Fibroblast of lung (primary cell): ENCODE results near the gene KCTD14. TPM values are rescaled to one million over a fixed set of nuclear protein-coding genes. Genes with fewer than 3 reads are reported as not detected.

Experiments
- DNase-seq, 2 donors: peaks; one replicate each; pipeline versions ENCODE4 v3.0.0 to v3.0.0-alpha.2; 2010; ENCODE audit warnings: low read depth in 2 of 2
- H2AFZ ChIP-seq: 2 replicates; pipeline ENCODE4 v1.5.1; 2012; ENCODE audit warnings: low read length, control low read depth, inconsistent platforms
- H3K27ac ChIP-seq: 2 replicates; pipeline ENCODE4 v1.5.1; 2011; ENCODE audit warnings: low read length, control low read depth; ENCODE audit not compliant: insufficient read depth
- H3K27me3 ChIP-seq: 2 replicates; pipeline ENCODE4 v1.5.1; 2011; ENCODE audit warnings: mild to moderate bottlenecking, low read length; ENCODE audit not compliant: control insufficient read depth, insufficient read depth
- H3K36me3 ChIP-seq: 2 replicates; pipeline ENCODE4 v1.5.1; 2011; ENCODE audit warnings: low read length; ENCODE audit not compliant: control insufficient read depth, insufficient read depth
- H3K4me1 ChIP-seq: 2 replicates; pipeline ENCODE4 v1.5.1; 2011; ENCODE audit warnings: low read length; ENCODE audit not compliant: control insufficient read depth, insufficient read depth; ENCODE audit errors: extremely low read depth
- H3K4me2 ChIP-seq: 2 replicates; pipeline ENCODE4 v1.5.1; 2011; ENCODE audit warnings: low read length, control low read depth; ENCODE audit not compliant: insufficient read depth; ENCODE audit errors: extremely low read depth
- H3K4me3 ChIP-seq, 4 experiments: fragments of 200-600 bp in 1 of 4; sonication (generic) in 1 of 4; replicated peaks in 1 of 4; 2 replicates each; pipeline ENCODE4 v1.5.1; 2011 to 2016; ENCODE audit warnings: low read length in 4 of 4, low read depth in 3 of 4, mild to moderate bottlenecking in 3 of 4, control low read depth in 2 of 4, inconsistent platforms in 1 of 4, mixed read lengths in 1 of 4; ENCODE audit not compliant: insufficient read depth in 1 of 4; ENCODE audit errors: control extremely low read depth in 1 of 4
- H3K79me2 ChIP-seq: 2 replicates; pipeline ENCODE4 v1.5.1; 2012; ENCODE audit warnings: mild to moderate bottlenecking, low read length, inconsistent platforms; ENCODE audit not compliant: control insufficient read depth, insufficient read depth
- H3K9ac ChIP-seq: 2 replicates; pipeline ENCODE4 v1.5.1; 2011; ENCODE audit warnings: mild to moderate bottlenecking, low read length, control low read depth; ENCODE audit not compliant: insufficient read depth
- H3K9me3 ChIP-seq: 2 replicates; pipeline ENCODE4 v1.5.1; 2012; ENCODE audit warnings: low read depth, low read length; ENCODE audit not compliant: control insufficient read depth, insufficient read depth
- H4K20me1 ChIP-seq: 2 replicates; pipeline ENCODE4 v1.5.1; 2011; ENCODE audit warnings: low read length; ENCODE audit not compliant: control insufficient read depth, insufficient read depth; ENCODE audit errors: extremely low read depth
- EZH2 ChIP-seq: IDR thresholded peaks from 2 replicates; pipeline ENCODE4 v1.5.1; 2012; ENCODE audit warnings: low read length, control low read depth, mild to moderate bottlenecking; ENCODE audit errors: missing control alignments
- polyA plus RNA-seq, 2 donors: library from polyadenylated mRNA; depleted of rRNA in 1 of 2; stranded (reverse) in 1 of 2; unstranded in 1 of 2; fragments of >200 nt; gene quantifications; 2 replicates each; pipeline ENCODE4 v1.2.1, GENCODE V29; 2011 to 2012; ENCODE audit warnings: missing spikeins in 1 of 2
- total RNA-seq: library from RNA; depleted of rRNA; stranded (reverse); fragments of >200 nt; gene quantifications from 2 replicates; pipeline ENCODE4 v1.2.1, GENCODE V29; 2014
- TF ChIP-seq, protein P1 (sequence below), 2 donors: IDR thresholded peaks in 1 of 2; conservative IDR thresholded peaks in 1 of 2; 1 replicate in 1 of 2; 2 replicates in 1 of 2; pipeline ENCODE4 v1.5.1; 2011 to 2012; ENCODE audit warnings: low read length in 2 of 2, control low read depth in 1 of 2, inconsistent platforms in 1 of 2, low read depth in 1 of 2, mild to moderate bottlenecking in 1 of 2

The KCTD14 gene
- total and polyA plus RNA-seq, 2 donors (not counting 1 experiment from before 2014, with no cell fraction given) = 0.33 to 2.5 TPM

DNA sequence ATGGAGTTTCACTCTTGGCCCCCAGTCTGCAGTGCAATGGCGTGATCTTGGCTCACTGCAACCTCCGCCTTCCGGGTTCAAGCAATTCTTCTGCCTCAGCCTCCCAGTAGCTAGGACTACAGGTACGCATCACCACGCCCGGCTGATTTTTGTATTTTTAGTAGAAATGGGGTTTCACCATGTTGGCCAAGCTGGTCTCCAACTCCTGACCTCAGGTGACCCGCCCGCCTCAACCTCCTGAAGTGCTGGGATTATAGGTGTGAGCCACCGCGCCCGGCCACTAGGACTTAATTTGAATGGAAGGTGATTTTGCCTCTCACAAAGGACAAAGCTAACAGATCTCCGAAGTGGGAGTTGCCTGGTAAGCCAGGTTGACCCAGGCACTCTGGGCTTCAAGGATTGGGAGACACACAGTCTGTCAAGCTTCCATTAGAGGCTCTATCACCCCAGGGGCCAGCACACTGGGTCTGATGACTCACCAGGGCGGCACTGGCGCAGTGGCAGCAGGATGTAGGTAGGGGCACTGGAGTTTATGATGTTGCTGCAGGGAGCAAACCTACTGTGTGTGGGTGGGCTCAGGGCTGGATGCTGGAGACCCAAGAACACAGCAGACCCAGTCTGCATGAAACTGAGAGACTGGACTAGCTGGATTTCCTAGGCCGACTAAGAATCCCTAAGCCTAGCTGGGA is 17.8 kb upstream of the KCTD14 start:
- no peak overlapping the region for H2AFZ ChIP-seq
- peak overlapping the region; percentile 89 for H3K27ac ChIP-seq
- no peaks in the 10 kb centered on the region for H4K20me1 ChIP-seq
- TF ChIP-seq, protein P1, sequence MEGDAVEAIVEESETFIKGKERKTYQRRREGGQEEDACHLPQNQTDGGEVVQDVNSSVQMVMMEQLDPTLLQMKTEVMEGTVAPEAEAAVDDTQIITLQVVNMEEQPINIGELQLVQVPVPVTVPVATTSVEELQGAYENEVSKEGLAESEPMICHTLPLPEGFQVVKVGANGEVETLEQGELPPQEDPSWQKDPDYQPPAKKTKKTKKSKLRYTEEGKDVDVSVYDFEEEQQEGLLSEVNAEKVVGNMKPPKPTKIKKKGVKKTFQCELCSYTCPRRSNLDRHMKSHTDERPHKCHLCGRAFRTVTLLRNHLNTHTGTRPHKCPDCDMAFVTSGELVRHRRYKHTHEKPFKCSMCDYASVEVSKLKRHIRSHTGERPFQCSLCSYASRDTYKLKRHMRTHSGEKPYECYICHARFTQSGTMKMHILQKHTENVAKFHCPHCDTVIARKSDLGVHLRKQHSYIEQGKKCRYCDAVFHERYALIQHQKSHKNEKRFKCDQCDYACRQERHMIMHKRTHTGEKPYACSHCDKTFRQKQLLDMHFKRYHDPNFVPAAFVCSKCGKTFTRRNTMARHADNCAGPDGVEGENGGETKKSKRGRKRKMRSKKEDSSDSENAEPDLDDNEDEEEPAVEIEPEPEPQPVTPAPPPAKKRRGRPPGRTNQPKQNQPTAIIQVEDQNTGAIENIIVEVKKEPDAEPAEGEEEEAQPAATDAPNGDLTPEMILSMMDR (conservative IDR thresholded peaks at IDR 0.05 in 1 of 2, IDR thresholded peaks at IDR 0.05 in 1 of 2; ENCODE audit: low read depth in 1 of 2, low read length in 2 of 2) = no peak
- no peaks in the 10 kb centered on the region for H3K79me2 ChIP-seq
- H3K4me1 ChIP-seq = peaks cover 18% of the 10 kb centered on the region
- no peaks in the 10 kb centered on the region for H3K36me3 ChIP-seq
- no peaks in the 10 kb centered on the region for H3K9me3 ChIP-seq
- no peak overlapping the region for H3K4me3 ChIP-seq
- H3K9ac ChIP-seq = no peak overlapping the region
- peak overlapping the region; percentile 13 for H3K4me2 ChIP-seq
- no peaks in the 10 kb centered on the region for H3K27me3 ChIP-seq
- DNase-seq = no peak

DNA sequence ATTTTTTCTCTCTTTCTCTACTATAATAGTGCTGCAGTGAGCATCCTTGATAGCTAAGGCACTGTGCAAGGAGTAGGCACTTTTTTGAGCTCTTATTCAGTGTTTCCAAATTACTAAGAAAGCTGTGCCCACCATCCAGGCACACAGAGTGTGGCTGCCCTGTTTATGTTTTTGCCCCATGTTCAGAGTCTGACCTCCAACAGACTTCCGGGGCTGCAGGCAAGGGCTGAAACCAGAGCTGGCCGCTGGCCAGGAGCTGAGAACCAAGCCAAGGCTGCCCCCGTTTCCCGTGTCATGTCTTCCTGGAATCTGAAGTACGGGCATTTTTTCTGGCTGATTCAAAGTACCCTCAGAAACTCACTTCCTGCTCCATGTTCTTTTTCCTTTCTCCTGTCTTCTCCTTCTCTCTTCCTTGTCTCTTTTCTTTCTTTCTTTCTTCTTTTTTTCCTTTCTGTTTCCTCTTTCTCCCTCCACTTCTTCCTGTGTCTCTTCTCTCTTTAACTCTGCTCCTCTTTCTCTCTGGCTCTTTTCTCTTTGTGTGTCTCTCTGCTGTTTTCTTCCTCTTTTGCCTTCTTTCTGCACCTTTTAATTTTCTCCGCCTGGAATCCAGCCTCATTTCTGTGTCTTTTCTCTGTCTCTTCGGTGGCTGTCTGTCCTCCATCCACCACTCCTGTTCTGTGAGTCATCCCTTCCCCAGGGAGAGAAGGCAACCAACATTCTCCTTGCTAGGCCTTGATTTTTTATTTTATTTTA is 17.0 kb upstream of the KCTD14 start:
- TF ChIP-seq EZH2 = no peak
- TF ChIP-seq, protein P1 (conservative IDR thresholded peaks at IDR 0.05 in 1 of 2, IDR thresholded peaks at IDR 0.05 in 1 of 2; ENCODE audit: low read depth in 1 of 2, low read length in 2 of 2) = no peak
- H3K4me3 ChIP-seq = peak overlapping the region in 1 of 4 experiments; percentile 6
- peak overlapping the region; percentile 25 for H3K9ac ChIP-seq

DNA sequence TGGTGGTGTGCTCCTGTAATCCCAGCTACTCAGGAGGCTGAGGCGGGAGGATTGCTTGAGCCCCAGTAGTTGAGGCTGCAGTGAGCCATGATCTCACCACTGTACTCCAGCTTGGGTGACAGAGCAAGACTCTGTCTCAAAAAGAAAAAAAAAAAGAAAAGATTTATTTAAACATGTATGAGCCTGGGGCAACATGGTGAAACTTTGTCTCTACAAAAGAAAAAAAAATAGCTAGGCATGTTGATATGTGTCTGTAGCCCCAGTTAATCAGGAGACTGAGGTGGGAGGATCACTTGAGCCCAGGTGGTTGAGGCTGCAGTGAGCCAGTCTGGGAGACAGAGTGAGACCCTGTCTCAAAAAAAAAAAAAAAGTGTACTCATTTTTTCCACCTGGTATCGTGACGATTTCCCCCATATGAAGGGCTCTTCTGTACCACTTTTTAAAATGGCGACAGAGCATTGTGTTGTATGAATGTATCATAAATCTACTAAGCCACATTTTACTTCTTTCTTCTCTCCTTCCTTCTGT is 16.4 kb upstream of the KCTD14 start:
- Histone ChIP-seq H3K36me3 (no peaks in the 10 kb centered on the region), H3K4me1 (peaks cover 16% of the 10 kb centered on the region), H3K27ac (peak overlapping the region; percentile 89), H3K27me3 (no peaks in the 10 kb centered on the region), H3K9ac (no peak overlapping the region), H3K4me3 (no peak overlapping the region), H4K20me1 (no peaks in the 10 kb centered on the region), H3K9me3 (no peaks in the 10 kb centered on the region), H2AFZ (peak overlapping the region; percentile 82), H3K79me2 (no peaks in the 10 kb centered on the region), H3K4me2 (peak overlapping the region; percentile 69)
- no peak for TF ChIP-seq EZH2
- TF ChIP-seq, protein P1 (conservative IDR thresholded peaks at IDR 0.05 in 1 of 2, IDR thresholded peaks at IDR 0.05 in 1 of 2; ENCODE audit: low read depth in 1 of 2, low read length in 2 of 2) = no peak
- DNase-seq = no peak

More for the DNA sequence above, 17.0 kb upstream of the KCTD14 start:
- H4K20me1 ChIP-seq = no peaks in the 10 kb centered on the region
- H3K4me1 ChIP-seq = peaks cover 16% of the 10 kb centered on the region
- no peaks in the 10 kb centered on the region for H3K79me2 ChIP-seq
- peak overlapping the region; percentile 82 for H2AFZ ChIP-seq
- no peaks in the 10 kb centered on the region for H3K9me3 ChIP-seq
- H3K27me3 ChIP-seq = no peaks in the 10 kb centered on the region
- DNase-seq = peak; percentile 74 to 90
- peak overlapping the region; percentile 69 for H3K4me2 ChIP-seq
- H3K36me3 ChIP-seq = no peaks in the 10 kb centered on the region
- H3K27ac ChIP-seq = peak overlapping the region; percentile 89
